COLO829 (cell line): ENCODE data around the gene BBX.

Experiments used
- DNase-seq: peaks from one replicate; pipeline ENCODE4 v3.0.0; 2012; ENCODE audit warnings: low spot score

Gene BBX

GRCh38 chr3:107522510-107523288 lies at the start of gene BBX:
BBX (plus strand) TSS chr3:107522962; CDS start chr3:107710461, 187,499 bp downstream.
- peak; percentile 92 for DNase-seq

- no peak for DNase-seq
Measured at GRCh38 chr3:107476462-107476861, 46.3 kb upstream of the BBX start.

DNA sequence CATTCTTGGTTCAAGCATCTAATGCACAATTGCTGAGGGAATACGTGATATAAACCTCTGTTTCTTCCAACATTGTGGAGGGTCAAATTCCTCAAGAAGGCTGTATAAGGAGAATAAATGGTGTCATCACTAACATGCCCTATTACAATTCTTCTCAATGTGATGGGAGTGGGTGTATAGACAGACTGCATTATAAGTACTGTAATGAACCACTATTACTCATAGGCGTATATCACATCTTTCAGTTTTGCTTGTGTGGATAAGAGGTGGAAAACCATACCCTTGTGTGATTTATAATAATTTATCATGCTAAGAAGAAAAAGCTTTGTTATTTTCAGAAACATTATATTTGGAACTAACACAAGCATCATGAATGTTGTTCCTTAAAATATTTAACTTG lies 35.3 kb upstream of the BBX start:
- no peak for DNase-seq

DNA sequence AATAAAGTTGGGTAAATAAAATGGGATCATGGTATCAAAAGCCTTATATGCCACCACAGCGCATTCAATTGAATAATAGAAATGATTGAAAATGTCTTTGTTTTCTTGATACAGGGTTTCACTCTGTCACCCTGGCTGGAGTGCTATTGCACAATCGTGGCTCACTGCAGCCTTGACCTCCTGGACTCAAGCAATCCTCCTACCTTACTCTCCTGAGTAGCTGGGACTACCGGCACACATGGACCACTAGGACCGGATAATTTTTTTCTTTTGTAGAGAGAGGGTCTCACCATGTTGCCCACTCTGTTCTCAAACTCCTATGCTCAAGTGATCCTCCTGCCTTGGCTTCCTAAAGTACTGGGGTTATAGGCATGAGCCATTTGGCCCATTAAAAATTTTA lies 33.8 kb upstream of the BBX start:
- DNase-seq = no peak

GRCh38 chr3:107493134-107493533 lies 29.6 kb upstream of the BBX start:
- no peak for DNase-seq

- no peak for DNase-seq
Measured at GRCh38 chr3:107496855-107497254, 25.9 kb upstream of the BBX start.

DNA sequence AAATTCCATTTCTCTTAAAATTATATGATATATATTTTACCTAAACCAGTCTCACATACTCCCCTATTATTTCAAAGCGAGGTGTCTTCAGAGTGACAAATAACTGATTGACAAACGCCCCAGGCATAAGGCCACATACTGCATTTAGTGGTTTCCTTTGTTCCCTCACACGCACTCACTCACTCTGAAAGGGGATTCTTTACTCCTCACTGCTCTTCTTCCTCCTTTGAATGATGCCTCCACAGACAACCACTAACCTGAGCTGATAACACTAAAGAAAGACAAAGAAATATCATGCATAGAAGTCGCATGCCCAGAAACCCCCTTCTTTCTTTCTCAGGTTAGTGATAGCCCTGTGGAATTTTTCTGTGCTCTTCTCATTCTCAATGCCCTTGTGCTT lies 24.1 kb upstream of the BBX start:
- DNase-seq = no peak

GRCh38 chr3:107506458-107506857 lies 16.3 kb upstream of the BBX start:
- DNase-seq = no peak

DNA sequence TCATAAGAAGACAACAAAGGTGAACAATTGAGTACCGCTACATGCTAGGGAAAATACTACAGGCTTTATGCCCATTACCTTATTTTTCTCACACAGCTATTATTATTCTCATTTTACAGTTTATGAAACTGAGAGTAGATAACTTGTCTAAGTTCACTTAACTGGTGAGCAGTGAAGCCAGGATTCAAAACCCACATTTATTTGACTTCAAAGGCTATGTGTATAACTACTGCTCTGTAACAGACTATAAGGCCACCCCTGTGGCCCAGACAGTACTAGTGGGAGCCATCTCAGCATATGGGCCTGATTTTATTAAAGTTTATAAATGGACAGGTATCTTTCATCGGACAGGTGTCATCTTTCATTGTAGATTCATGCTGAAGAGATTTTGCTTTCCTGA lies 14.4 kb upstream of the BBX start:
- DNase-seq = no peak

- no peak for DNase-seq
Measured at GRCh38 chr3:107512108-107512507, 10.7 kb upstream of the BBX start.

DNA sequence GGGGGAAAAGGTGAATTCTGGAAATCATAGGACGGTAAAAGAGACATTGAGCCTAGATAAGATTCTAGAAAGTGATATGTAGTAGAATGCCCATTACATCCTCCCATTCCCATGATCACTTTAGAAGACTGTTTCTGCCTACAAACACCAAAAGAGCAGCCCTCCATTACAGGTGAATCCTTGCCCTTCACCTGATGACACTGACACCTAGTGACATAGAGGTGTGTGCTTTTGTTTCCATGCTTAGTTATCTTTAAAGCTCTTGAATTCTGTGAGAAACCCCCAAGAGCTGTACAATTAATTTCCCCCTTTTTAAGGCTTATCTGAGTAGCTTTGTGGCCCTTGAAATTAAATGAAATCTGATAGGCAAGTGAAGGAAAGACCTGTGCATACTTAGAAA lies 8.3 kb upstream of the BBX start:
- DNase-seq = no peak

- no peak for DNase-seq
Measured at GRCh38 chr3:107516475-107516874, 6.3 kb upstream of the BBX start.

DNA sequence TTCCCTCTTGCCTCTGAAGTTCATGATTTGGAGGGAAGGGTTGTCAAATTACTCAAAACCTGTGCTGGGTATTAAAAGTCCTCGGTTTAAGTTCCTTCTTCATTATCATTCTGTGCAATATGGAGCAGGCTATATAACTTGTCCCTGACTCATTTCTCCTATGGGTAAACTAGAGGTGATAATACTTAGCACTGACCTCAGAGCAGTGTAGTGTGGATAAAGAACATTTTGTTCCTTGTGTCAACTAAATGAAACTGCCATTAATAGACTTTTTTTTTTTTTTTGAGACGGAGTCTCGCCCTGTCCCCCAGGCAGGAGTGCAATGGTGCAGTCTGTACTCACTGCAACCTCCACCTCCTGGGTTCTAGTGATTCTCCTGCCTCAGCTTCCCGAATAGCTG lies 2.2 kb upstream of the BBX start:
- DNase-seq = no peak

- no peak for DNase-seq
Measured at GRCh38 chr3:107521469-107522059, 1.2 kb upstream of the BBX start.

- no peak for DNase-seq
Measured at GRCh38 chr3:107523289-107523538, 452 bp downstream of the BBX start.

GRCh38 chr3:107523539-107524325 lies 970 bp downstream of the BBX start:
- no peak for DNase-seq

GRCh38 chr3:107524326-107524840 lies 1.6 kb downstream of the BBX start:
- DNase-seq = no peak

GRCh38 chr3:107524841-107525643 lies 2.3 kb downstream of the BBX start:
- peak; percentile 40 for DNase-seq

DNA sequence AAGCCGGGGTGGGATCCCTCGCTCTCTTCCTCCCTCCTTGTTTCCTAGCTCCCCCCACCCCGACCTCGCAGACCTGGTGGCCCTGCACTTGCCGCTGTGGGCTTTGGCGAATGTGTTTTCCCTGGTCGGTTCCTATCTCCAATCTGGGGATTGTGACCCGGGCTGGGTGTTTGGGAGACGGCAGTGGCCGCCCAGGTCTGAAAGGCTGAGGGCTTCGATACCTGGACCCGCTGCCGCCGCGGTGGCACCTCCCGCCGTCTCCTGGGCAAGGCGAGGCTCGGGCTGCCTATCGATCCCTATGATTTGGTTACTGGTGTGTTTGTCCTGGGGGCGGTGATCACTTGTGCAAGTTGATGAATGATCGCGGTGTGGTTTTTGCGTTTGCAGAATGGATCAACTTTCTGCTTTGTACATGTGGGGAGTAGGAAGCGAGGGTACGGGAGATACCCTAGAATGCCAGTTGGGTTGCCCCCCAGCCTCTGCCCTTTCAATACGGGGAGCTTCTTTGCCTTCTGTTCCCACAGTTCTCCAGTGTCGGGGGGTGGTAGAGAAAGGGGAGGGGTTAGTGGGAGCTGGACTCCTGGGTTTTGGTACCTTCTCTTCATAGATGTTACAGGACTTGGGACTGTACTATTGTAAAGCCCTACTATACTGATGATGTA lies 3.0 kb downstream of the BBX start:
- no peak for DNase-seq

DNA sequence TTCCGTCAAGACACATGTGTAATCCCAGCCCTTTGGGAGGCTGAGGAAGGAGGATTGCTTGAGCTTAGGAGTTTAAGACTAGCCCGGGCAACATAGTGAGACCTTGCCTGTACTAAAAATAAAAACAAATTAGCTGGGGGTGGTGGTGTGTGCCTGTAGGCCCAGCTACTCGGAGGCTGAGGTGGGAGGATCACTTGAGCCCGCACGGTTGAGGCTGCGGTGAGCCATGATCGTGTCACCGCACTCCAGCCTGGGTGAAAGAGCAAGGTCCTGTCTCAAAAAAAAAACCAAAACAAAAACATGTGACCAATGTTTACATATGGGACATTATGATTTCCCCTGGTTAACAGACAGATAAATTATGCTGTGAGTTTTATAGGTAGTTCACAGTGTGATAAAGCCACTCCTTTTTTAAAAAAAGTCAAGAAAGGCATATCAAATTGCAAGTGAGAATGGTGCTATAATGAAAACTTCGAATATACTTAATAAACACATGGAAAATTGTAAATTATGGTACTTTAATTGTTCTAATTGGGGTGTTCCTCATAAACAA lies 9.2 kb downstream of the BBX start:
- DNase-seq = no peak

GRCh38 chr3:107540857-107541256 lies 18.1 kb downstream of the BBX start:
- DNase-seq = no peak

DNA sequence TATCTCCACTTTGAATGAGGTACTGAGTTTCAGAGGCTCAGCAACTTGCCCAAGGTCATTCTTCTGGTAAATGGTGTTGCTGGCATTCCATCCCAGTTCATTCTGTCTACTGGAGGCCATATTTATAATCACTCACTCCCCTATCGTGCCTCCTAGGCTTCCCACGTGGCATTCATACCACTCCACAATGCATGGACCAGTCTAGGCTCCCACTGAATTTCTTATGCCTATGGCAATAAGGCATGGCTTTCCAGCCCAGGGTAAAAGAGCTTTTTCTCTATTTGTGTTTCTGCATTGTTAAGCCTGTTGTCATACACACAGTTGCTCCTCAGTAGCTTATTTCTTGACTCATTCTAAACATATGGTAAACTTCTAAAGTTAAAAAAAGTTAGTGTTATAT lies 19.9 kb downstream of the BBX start:
- DNase-seq = no peak
